ENCODE results near the gene MMP23B.
"Not testable (repeated sequence)": the region's sequence is repeated elsewhere in the genome, so short reads cannot be mapped to it uniquely, and the experiment has no call there.

The MMP23B gene

DNA sequence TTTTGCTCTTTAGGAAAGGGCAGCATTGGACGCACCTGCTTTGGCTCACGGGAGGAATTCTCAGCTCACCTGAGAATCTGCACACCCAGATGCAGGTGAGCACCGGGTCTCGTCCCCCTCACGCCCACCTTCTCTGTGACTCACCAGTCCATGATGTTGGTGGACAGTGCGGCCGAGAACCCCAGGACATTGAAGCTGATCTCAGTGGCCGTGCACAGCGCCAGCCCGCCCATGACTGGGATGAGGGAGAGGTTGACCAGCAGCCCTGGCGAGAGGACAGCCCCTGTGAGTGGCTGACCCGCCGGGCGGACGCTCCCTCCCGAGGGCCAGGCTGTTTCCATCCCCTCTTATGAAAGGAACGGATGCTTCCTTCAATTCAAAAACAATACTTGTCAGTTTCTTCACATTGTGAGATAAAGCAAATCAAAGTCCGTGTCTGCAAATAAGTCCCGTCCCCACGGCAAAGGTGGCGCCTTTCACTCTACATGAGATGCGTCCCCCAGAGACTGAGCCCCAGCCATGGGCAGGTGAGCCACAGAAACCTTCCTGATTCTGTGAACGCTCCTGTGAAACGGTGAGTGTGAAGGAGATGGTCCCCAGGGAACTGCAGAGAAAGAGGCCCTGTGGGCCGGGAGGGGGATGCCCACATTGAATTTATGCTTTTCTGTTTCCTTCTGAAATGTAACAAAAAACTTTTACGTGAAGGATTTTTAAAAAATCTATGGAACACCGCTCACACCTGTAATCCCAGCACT, 39.6 kb downstream of the MMP23B start:
- DNase-seq, result no peak

DNA sequence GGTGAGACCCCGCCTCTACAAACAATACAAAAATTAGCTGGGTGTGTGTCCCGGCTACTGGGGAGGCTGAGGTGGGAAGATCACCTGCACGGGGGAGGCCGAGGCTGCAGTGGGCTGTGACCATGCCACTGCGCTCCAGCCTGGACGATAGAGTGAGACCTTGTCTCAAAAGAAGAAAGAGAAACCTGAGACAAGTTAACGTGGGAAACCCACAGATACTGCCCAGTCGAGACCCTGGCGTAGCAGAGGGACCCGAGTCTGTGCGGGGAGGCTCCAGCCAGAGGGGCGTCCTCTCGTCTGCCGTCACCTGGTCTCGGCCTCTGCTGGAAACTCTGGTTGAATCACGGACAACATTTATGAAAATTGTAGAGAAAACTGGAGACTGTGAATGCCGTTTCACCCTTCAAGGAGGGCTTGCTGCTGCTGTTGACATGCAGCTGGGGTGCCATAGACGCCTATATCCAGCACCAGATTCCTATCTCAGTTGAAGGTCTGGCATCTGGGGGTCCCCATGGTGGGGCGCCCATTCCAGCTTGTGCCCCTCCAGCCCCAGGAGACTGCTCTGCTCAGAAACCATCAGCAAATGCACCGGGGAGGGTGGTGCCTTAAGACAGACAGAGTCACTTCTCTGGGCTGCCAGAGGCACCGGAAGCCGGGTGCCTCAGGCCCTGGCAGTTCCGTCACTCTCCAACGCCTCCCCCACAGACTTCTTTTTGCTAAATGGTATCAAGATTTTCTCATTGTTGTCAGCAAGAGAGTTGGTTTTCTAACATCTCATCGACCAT, 40.4 kb downstream of the MMP23B start:
- DNase-seq, result no peak

DNA sequence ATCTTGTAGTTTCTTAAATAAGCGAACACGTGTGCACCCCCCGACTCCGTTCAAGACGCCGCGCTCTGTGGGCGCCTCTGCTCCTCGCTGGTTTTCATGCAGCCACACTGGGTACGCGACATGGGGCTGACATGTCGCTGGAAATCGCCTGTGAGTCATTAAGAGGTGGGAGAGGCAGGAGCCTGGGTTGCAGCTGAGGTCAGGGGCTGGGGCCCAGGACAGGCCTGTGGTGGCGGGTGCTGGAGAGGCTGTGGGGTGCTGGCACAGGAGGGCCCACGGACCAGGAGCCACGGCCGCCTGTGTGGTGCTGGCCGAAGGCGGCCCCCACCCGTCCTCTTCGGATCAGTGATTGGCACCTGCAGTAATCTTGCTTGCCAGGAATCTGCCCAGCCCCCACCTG, 42.8 kb downstream of the MMP23B start:
- not testable (repeated sequence) for DNase-seq

DNA sequence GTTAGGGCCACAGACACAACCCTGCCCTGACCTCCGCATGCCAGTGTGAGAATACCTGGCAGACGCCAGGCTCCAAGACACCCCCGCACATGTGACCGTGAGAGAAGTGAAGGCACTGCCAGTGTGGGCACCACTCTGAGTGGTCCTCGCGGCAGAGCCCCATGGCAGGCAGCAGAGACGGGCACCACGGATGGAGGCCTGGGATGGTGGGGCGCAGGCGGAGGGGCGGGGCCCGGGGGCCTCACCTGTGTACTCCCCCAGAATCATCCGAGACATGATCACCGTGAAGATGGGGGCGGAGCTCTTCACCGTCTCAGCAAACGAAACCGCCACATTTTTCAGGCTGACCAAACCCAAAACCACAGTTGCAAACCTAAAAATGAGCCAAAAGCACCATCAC, 43.2 kb downstream of the MMP23B start:
- not testable (repeated sequence) for DNase-seq

DNA sequence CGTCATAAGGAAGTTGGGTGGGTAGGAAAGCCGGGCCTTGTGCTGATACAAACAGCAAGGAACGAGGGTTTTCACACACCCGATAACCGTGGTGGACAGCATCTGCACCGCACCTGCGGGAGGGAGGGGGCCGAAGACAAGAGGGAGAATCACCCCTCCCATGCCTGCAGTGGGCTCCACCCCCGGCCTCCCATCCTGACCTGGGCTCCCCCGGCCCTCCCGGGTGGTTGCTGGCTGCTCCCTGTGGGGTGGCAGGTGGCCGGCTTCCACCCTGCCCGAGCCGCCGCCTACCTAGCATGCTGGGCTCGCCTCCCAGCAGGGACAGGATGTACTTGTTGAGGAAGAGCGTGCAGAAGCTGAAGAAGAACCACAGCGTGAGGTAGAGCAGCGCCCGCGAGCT, 44.1 kb downstream of the MMP23B start:
- not testable (repeated sequence) for DNase-seq

DNA sequence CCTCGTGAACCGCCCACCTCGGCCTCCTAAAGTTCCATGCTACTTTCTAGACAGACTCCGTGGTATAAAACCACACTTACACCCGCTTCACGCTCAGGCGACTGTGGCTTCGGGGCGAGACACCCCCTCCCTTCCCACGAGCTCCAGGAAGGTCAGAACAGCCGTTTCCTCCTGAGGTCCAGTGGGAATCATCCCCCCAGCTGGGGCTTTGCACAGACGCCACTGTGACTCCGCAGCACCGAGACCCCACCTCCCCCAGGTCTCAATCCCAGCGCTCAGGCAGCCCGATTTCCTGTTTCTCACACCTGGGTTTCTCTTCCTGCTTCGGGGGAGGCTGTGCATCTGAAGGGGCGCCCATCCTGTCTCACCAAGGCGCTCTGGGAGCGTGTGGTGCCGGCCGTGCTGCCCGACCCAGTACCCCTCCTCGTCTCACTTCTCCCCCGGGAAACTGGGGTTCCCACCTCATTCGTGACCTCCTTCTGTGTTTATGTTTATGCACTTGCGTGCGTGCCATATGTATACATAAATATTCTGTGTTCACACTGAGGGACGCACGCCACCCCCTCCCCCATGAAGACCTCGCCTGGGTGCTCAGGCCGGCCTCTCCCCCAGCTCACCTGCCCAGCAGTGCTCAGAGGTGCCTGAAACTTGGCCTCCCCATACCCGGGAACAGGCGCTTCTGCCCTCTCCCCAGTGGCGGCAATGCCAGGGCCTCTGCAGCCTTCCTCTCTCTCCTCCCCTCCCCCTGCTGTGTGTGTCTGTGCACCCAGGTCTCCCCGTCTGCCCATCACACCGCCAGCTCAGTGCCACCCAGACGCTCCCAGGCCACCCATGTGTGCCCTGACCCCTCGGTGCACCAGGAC, 46.0 kb downstream of the MMP23B start:
- DNase-seq, result peak; percentile 54 to 56

DNA sequence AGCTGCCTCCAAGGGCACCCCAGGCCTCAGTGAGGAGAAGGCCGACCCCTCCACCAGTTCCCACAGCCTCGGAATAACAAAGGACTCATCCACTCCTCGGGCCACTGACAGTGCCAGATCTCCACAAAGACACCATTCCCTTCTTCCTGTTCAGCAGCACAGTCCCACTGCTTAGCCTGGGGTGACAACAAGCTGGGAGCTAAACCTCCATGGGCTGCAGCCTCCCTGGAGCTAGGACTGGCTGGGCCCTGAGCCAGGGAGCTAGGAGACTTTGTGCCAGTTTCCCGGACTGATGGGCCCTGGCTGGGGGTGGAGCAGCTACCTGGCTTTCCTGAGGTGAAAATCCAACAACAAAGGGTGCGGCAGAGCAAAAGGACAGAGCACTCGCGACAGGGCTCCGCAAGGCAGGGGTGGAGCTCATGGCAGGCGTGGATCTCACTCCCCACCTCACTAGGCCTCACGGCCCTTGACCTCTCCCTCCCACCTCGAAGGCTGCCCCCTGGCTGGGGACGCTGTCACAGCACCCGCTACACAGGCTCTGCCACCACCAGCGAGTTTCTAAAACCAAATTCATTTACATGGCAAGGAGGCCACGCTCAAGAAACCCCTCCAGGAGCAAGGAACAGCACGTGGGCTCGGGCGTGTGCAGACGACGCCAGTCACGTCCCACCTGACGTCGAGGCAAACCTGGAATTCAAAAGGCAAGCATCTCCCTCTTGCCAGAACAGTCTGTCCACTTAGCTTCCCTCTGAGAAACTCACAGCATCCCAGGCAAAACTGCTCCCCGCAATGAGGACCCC, 46.8 kb downstream of the MMP23B start:
- DNase-seq, result peak in 1 of 2 donors; percentile 56

DNA sequence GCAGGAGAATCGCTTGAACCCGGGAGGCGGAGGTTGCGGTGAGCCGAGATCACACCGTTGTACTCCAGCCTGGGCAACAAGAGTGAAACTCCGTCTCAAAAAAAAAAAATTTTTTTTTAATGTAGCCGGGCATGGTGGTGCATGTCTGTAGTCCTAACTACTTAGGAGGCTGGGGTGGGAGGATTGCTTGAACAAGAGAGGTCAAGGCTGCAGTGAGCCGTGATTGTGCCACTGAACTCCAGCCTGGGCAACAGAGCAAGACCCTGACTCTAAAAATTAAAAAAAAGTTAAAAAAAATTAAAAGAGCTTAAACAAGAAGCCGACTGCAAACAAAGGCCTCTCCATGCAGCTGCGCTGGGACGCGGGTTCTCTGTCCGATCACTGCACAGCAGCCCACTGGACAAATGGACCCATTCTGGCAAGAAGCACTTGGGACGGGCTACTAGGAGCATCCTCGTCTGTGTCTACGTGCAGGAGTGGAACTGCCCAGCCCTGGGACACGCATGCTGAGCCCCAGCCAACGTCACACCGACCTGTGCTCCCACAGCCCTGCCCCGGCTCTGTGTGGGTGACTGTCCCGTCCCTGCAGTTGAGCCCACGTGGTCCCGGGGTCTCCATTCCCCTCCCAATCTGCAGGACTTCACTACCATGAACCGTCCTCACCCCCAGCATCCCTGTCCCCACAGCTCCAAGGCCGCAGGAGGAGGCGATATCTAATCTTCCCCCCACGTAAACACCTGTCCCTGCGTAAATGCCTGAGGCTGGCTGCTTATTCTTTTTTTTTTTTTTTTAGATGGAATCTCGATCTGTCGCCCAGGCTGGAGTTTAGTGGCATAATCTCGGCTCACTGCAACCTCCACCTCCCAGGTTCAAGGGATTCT, 48.3 kb downstream of the MMP23B start:
- DNase-seq, result no peak

DNA sequence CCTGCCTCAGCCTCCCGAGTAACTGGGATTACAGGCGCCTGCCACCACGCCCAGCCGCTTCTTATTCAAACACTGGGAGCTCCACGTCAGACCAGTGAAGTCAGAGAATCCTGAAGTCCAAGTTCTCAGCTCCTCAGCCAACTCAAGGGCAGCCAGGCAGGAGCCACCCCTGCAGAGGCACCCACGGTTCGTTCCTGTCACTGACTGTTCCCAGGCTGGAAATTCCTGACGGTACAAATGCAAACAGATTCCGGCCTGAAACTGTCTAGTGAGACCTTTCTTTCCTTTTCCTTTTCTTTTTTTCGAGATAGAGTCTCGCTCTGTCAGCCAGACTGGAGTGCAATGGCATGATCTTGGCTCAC, 48.9 kb downstream of the MMP23B start:
- no peak for DNase-seq

DNA sequence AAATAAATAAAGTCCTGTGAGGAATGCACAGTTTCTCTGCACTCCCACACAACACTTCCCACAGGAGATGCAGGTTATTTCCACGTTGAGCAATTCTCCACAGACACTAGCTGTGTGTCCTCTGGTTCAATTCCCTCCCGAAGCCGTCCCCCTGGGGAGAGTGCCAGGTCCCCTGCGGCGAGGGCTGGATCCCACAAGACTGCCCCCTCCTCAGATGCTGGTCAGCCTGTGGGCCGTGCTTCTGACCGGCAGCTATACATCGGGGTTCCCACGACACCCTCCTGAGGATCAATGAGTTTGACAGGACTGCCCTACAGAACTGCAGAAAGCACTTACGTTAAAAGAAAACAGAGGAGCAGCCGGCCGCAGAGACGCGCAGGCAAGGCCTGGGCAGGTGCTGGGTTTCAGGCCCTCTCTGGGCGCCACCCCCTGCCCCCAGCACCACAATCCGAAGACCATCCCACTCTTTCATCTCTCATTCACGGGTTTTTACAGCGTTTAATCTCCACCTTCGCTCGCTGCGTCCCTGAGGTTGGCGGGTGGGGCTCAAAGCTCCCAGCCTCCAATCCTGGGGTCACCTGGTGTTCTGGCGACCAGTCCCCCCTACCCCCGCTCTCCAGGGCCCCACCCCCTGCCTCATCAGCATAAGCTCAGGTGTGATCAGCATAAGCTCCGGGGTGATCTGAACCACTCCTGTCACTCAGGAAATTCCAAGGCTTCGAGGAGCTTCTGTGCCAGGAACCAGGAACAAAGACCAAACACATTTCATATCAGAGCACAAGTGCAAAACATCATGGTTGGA, 51.3 kb downstream of the MMP23B start:
- no peak for DNase-seq

Data from CD4-positive, alpha-beta T cell treated with Interleukin-4 for 1 hour (primary cell).